Measurements from ENCODE around the gene PRKCA. TPM values are rescaled to one million over a fixed set of nuclear protein-coding genes. Genes with fewer than 3 reads are reported as not detected.

The PRKCA gene
- total RNA-seq, 1 experiment from 2014 or later, result 20.7 TPM

DNA sequence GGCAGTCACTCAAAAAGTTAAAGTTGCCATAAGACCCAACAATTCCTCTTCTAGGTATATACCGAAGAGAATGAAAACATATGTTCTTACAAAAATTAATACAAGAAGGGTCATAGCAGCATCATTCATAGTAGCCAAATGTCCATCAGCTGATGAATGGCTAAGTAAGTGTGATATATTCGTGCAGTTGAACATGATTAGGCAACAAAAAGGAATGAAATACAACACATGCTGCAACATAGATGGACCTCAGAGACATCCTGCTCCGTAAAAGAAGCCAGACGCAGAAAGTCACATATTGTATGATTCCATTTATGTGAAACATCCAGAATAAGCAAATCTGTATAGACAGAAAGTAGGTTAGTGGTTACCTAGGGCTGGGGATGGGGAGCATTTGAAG, 303.1 kb downstream of the PRKCA start:
- BruUV-seq (replicated peaks), result no TSS peak
- TF ChIP-seq, protein P1, sequence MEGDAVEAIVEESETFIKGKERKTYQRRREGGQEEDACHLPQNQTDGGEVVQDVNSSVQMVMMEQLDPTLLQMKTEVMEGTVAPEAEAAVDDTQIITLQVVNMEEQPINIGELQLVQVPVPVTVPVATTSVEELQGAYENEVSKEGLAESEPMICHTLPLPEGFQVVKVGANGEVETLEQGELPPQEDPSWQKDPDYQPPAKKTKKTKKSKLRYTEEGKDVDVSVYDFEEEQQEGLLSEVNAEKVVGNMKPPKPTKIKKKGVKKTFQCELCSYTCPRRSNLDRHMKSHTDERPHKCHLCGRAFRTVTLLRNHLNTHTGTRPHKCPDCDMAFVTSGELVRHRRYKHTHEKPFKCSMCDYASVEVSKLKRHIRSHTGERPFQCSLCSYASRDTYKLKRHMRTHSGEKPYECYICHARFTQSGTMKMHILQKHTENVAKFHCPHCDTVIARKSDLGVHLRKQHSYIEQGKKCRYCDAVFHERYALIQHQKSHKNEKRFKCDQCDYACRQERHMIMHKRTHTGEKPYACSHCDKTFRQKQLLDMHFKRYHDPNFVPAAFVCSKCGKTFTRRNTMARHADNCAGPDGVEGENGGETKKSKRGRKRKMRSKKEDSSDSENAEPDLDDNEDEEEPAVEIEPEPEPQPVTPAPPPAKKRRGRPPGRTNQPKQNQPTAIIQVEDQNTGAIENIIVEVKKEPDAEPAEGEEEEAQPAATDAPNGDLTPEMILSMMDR (IDR thresholded peaks at IDR 0.05; ENCODE audit: unreplicated experiment), result no peak
- intact Hi-C loops (cut with micrococcal nuclease), result no loop called here
- Mint-ChIP-seq H3K4me3 (ENCODE audit: unreplicated experiment) (no peak overlapping the region), H3K27me3 (ENCODE audit: insufficient read depth, unreplicated experiment) (no peaks in the 10 kb centered on the region), H3K4me1 (ENCODE audit: insufficient read depth, unreplicated experiment) (no peaks in the 10 kb centered on the region), H3K9me3 (ENCODE audit: unreplicated experiment) (no peaks in the 10 kb centered on the region), H3K36me3 (ENCODE audit: insufficient read depth, unreplicated experiment) (no peaks in the 10 kb centered on the region), H3K27ac (ENCODE audit: low read depth, unreplicated experiment) (no peak overlapping the region)
- ChIA-PET CTCF (no interaction called here), POLR2A (no interaction called here)
- no peak for DNase-seq (ENCODE audit: unreplicated experiment)

DNA sequence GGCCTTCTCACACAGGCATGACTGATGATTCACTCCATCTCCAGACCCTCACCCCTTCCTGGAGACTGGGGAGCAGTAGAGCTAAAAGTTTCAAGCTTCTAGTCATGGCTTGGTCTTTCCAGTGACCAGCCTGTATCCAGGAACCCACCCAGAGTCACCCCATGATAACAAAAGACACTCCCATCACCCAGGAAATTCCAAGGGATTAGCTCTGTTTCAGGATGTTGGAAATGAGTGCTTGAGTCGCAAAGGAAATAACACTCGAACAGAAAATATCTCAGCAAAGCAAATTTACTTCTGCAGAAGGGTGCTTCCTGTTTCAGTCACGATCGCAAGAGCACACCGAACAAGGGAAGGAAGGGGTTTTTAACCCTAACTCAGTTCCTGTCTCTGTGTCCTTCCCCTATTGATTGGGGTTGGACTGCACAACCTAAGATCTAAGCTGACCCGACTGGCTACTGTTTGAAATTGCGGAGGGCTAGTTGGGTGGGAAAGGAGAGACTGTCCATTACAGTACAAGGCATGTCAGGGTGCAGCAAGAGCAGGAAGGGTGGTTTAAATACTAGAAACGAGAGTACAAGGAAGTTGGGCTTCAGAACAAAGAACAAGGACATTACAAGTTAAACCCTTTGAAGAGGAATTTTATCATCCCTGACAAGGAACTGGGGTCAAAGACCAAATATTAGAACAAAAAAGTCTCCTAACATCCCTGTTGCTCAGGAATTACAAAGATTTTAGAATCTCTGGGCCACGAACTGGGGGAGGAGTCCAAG, 308.1 kb downstream of the PRKCA start:
- DNase-seq (ENCODE audit: unreplicated experiment), result no peak
- H3K4me3 Mint-ChIP-seq (ENCODE audit: unreplicated experiment), result no peak overlapping the region
- no peaks in the 10 kb centered on the region for H3K27me3 Mint-ChIP-seq (ENCODE audit: insufficient read depth, unreplicated experiment)
- H3K9me3 Mint-ChIP-seq (ENCODE audit: unreplicated experiment), result no peaks in the 10 kb centered on the region
- H3K27ac Mint-ChIP-seq (ENCODE audit: low read depth, unreplicated experiment), result no peak overlapping the region
- no TSS peak for BruUV-seq (replicated peaks)
- no peaks in the 10 kb centered on the region for H3K36me3 Mint-ChIP-seq (ENCODE audit: insufficient read depth, unreplicated experiment)
- no peaks in the 10 kb centered on the region for H3K4me1 Mint-ChIP-seq (ENCODE audit: insufficient read depth, unreplicated experiment)
- intact Hi-C loops (cut with micrococcal nuclease), result no loop called here
- POLR2A ChIA-PET, result interaction anchor here (0.7 kb wide), 1 partner anchor 66 kb away, joined by 3 read pairs; no protein-coding TSS in a partner anchor
- CTCF ChIA-PET, result interaction anchor here (0.7 to 1.1 kb wide), 4 partner anchors 10 to 410 kb away, joined by 3 to 4 read pairs (median 3); no protein-coding TSS in a partner anchor
- TF ChIP-seq, protein P1 (IDR thresholded peaks at IDR 0.05; ENCODE audit: unreplicated experiment), result no peak

DNA sequence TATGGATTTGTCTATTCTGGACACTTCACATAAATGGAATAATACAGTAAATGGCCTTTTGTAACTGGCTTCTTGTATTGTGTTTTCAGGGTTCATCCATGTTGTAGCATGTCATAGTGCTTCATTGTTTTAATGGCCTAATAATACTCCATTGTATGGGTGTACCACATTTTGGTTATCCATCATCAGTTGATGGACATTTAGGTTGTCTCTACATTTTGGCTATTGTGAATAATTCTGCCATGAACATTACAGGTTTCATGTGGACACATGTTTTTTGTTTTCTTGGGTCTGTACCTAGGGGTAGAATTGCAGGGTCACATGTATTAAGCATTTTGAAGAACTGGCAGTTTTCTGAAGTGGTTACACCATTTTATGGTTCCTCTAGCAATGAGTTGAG, 309.0 kb downstream of the PRKCA start:
- H3K27me3 Mint-ChIP-seq (ENCODE audit: insufficient read depth, unreplicated experiment), result no peaks in the 10 kb centered on the region
- no peaks in the 10 kb centered on the region for H3K9me3 Mint-ChIP-seq (ENCODE audit: unreplicated experiment)
- H3K27ac Mint-ChIP-seq (ENCODE audit: low read depth, unreplicated experiment), result no peak overlapping the region
- no peaks in the 10 kb centered on the region for H3K36me3 Mint-ChIP-seq (ENCODE audit: insufficient read depth, unreplicated experiment)
- TF ChIP-seq, protein P1 (IDR thresholded peaks at IDR 0.05; ENCODE audit: unreplicated experiment), result no peak
- intact Hi-C loops (cut with micrococcal nuclease), result no loop called here
- CTCF ChIA-PET, result no interaction called here
- DNase-seq (ENCODE audit: unreplicated experiment), result no peak
- BruUV-seq (replicated peaks), result no TSS peak
- H3K4me3 Mint-ChIP-seq (ENCODE audit: unreplicated experiment), result no peak overlapping the region
- no peaks in the 10 kb centered on the region for H3K4me1 Mint-ChIP-seq (ENCODE audit: insufficient read depth, unreplicated experiment)
- POLR2A ChIA-PET, result no interaction called here

DNA sequence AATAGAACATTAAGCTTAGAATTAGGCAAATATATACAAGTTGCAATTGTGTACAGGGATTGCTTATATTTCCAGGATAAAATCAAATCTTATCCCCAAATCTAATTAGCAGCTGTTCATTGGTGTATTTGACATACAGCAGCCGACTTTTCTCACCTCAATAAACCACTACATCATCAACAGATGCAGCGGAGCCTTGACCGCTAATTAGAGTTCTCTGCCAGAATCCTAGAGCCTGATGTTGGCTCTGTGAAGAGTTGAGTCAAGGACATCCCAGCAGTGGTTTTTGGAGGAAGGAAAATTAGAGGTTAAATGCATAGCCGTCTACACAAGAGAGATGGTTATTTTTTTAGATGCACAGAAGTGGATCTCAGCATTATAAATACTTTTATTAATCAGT, 310.6 kb downstream of the PRKCA start:
- Mint-ChIP-seq H3K27me3 (ENCODE audit: insufficient read depth, unreplicated experiment) (no peaks in the 10 kb centered on the region), H3K36me3 (ENCODE audit: insufficient read depth, unreplicated experiment) (no peaks in the 10 kb centered on the region), H3K4me1 (ENCODE audit: insufficient read depth, unreplicated experiment) (no peaks in the 10 kb centered on the region), H3K9me3 (ENCODE audit: unreplicated experiment) (no peaks in the 10 kb centered on the region), H3K27ac (ENCODE audit: low read depth, unreplicated experiment) (no peak overlapping the region), H3K4me3 (ENCODE audit: unreplicated experiment) (no peak overlapping the region)
- CTCF ChIA-PET, result no interaction called here
- TF ChIP-seq, protein P1 (IDR thresholded peaks at IDR 0.05; ENCODE audit: unreplicated experiment), result no peak
- POLR2A ChIA-PET, result interaction anchor here (0.6 kb wide), 1 partner anchor 103 kb away, joined by 4 read pairs; no protein-coding TSS in a partner anchor
- no TSS peak for BruUV-seq (replicated peaks)
- DNase-seq (ENCODE audit: unreplicated experiment), result no peak
- intact Hi-C loops (cut with micrococcal nuclease), result no loop called here

Data from MCF 10A (cell line).